Measurements from ENCODE around the gene ABCB1.
"Not testable (repeated sequence)": the region's sequence is repeated elsewhere in the genome, so short reads cannot be mapped to it uniquely, and the experiment has no call there.

The ABCB1 gene

GRCh38 chr7:87574630-87575029, 26.1 kb downstream of the ABCB1 start:
- no peak for DNase-seq

GRCh38 chr7:87572513-87572912, 28.2 kb downstream of the ABCB1 start:
- DNase-seq: not testable (repeated sequence)

- no peak for DNase-seq
Measured at GRCh38 chr7:87570178-87570577, 30.5 kb downstream of the ABCB1 start.

GRCh38 chr7:87567052-87567451, 33.6 kb downstream of the ABCB1 start:
- DNase-seq: no peak

GRCh38 chr7:87566311-87566900, 34.3 kb downstream of the ABCB1 start:
- no peak for DNase-seq

- no peak for DNase-seq
Measured at GRCh38 chr7:87565877-87566276, 34.8 kb downstream of the ABCB1 start.

- no peak for DNase-seq
Measured at GRCh38 chr7:87564296-87564963, 36.3 kb downstream of the ABCB1 start.

GRCh38 chr7:87561702-87562101, 39.0 kb downstream of the ABCB1 start:
- DNase-seq: no peak

GRCh38 chr7:87561102-87561501, 39.6 kb downstream of the ABCB1 start:
- DNase-seq: no peak

GRCh38 chr7:87552351-87552900, 48.3 kb downstream of the ABCB1 start:
- no peak for DNase-seq

GRCh38 chr7:87548123-87548919, 52.4 kb downstream of the ABCB1 start:
- no peak for DNase-seq

GRCh38 chr7:87545760-87546159, 54.9 kb downstream of the ABCB1 start:
- DNase-seq: no peak

GRCh38 chr7:87543623-87544022, 57.1 kb downstream of the ABCB1 start:
- no peak for DNase-seq

- no peak for DNase-seq
Measured at GRCh38 chr7:87541648-87542047, 59.0 kb downstream of the ABCB1 start.

- DNase-seq: no peak
Measured at GRCh38 chr7:87538052-87538451, 62.6 kb downstream of the ABCB1 start.

GRCh38 chr7:87534072-87534471, 66.6 kb downstream of the ABCB1 start:
- no peak for DNase-seq

GRCh38 chr7:87530126-87530525, 70.6 kb downstream of the ABCB1 start:
- DNase-seq: no peak

GRCh38 chr7:87528730-87529129, 72.0 kb downstream of the ABCB1 start:
- DNase-seq: no peak

GRCh38 chr7:87518735-87519134, 81.9 kb downstream of the ABCB1 start:
- DNase-seq: no peak

- no peak for DNase-seq
Measured at GRCh38 chr7:87517891-87518290, 82.8 kb downstream of the ABCB1 start.

- DNase-seq: no peak
Measured at GRCh38 chr7:87517136-87517815, 83.4 kb downstream of the ABCB1 start.

- no peak for DNase-seq
Measured at GRCh38 chr7:87513735-87514335, 86.8 kb downstream of the ABCB1 start.

- no peak for DNase-seq
Measured at GRCh38 chr7:87512906-87513305, 87.8 kb downstream of the ABCB1 start.
